Panc1 (cell line): Measurements from ENCODE around the gene HTRA2. TPM values are rescaled to one million over a fixed set of nuclear protein-coding genes. Genes with fewer than 3 reads are reported as not detected.

ENCODE experiments used
- ATAC-seq: fragments of 200-7000 bp; cut with Tn5 transposase; 2 replicates; pipeline ENCODE4 v1.9.1; 2020; ENCODE audit warnings: mild to moderate bottlenecking, moderate library complexity
- BruUV-seq: library from RNA; stranded (reverse); fragments of 400-500 nt; replicated peaks from 2 replicates; lab custom pipeline; 2021; lab: Mats Ljungman, UMichigan
- CTCF ChIA-PET: fragments of 300-600 bp; sonication (Branson Sonifier 250); formaldehyde crosslinking; loops from one replicate; lab custom pipeline; 2022; ENCODE audit warnings: antibody characterized with exemption; lab: Charles Lee
- POLR2A ChIA-PET: fragments of 300-600 bp; sonication (Branson Sonifier 250); formaldehyde crosslinking; loops from one replicate; lab custom pipeline; 2022; ENCODE audit warnings: antibody characterized with exemption; lab: Charles Lee
- DNase-seq: peaks from one replicate; pipeline ENCODE4 v3.0.0-alpha.2; 2010; ENCODE audit warnings: low read depth, low spot score
- H3K27ac ChIP-seq: 2 replicates; pipeline ENCODE4 v1.5.1; 2011; ENCODE audit warnings: mild to moderate bottlenecking, low read length, inconsistent platforms
- H3K27me3 ChIP-seq: fragments of 200-500 bp; sonication (Bioruptor generic); 2 replicates; pipeline ENCODE4 v1.6.0; 2014; ENCODE audit warnings: low read length, inconsistent platforms; ENCODE audit not compliant: control insufficient read depth, insufficient read depth
- H3K36me3 ChIP-seq: fragments of 200-500 bp; sonication (Bioruptor generic); 2 replicates; pipeline ENCODE4 v1.5.1; 2014; ENCODE audit warnings: inconsistent platforms, mild to moderate bottlenecking, low read length, moderate library complexity; ENCODE audit not compliant: control insufficient read depth, insufficient read depth
- H3K4me1 ChIP-seq: 2 replicates; pipeline ENCODE4 v1.5.1; 2011; ENCODE audit warnings: inconsistent platforms, mild to moderate bottlenecking, low read length, moderate library complexity; ENCODE audit not compliant: control insufficient read depth, insufficient read depth
- H3K4me3 ChIP-seq, 2 experiments: 2 replicates each; pipeline ENCODE4 v1.5.1; 2011 to 2012; ENCODE audit warnings: low read depth in 2 of 2, low read length in 2 of 2, mild to moderate bottlenecking in 2 of 2, inconsistent platforms in 1 of 2, moderate library complexity in 1 of 2
- H3K9me3 ChIP-seq: fragments of 200-500 bp; sonication (Bioruptor generic); 2 replicates; pipeline ENCODE4 v1.5.1; 2014; ENCODE audit warnings: low read depth, mild to moderate bottlenecking, inconsistent platforms, low read length, moderate library complexity; ENCODE audit not compliant: control insufficient read depth, insufficient read depth
- POLR2AphosphoS5 ChIP-seq: IDR thresholded peaks from 2 replicates; pipeline ENCODE4 v1.6.1; 2012; ENCODE audit warnings: mild to moderate bottlenecking, low read depth, low read length, moderate library complexity
- SIN3A ChIP-seq: IDR thresholded peaks from 2 replicates; pipeline ENCODE4 v1.6.1; 2012; ENCODE audit warnings: low read depth, mild to moderate bottlenecking, low read length, moderate library complexity, borderline replicate concordance; ENCODE audit not compliant: insufficient read depth
- TCF7L2 ChIP-seq: IDR thresholded peaks from 2 replicates; pipeline ENCODE4 v1.6.1; 2011; ENCODE audit warnings: mild to moderate bottlenecking, low read depth, low read length, inconsistent platforms
- in situ Hi-C: cut with HindIII; loops from 2 replicates; pipeline ENCODE4 v1.10.0; 2016; ENCODE audit warnings: low sequenced_read_pairs, low pct_unique_long_range_greater_than_20kb
- intact Hi-C: fragments of 100-400 bp; cut with micrococcal nuclease; formaldehyde crosslinking; loops from one replicate; pipeline ENCODE4 v1.10.0; 2022; ENCODE audit not compliant: unreplicated experiment
- total RNA-seq: library from RNA; stranded (reverse); gene quantifications from one replicate; pipeline ENCODE4 v1.2.1, GENCODE V29; 2021; ENCODE audit not compliant: unreplicated experiment
- TF ChIP-seq, protein P1 (sequence below), 2 experiments: IDR thresholded peaks; 2 replicates each; pipeline ENCODE4 v1.6.1; 2011 to 2012; ENCODE audit warnings: low read depth in 2 of 2, control low read depth in 1 of 2, low read length in 1 of 2, mild to moderate bottlenecking in 1 of 2, moderate library complexity in 1 of 2; ENCODE audit not compliant: insufficient read depth in 1 of 2
- TF ChIP-seq, protein P2 (sequence below): fragments of 450-650 bp; IDR thresholded peaks from 2 replicates; pipeline ENCODE4 v1.5.1; 2017; ENCODE audit warnings: mild to moderate bottlenecking

Gene HTRA2
- total RNA-seq, 1 experiment from 2014 or later: 21.2 TPM

GRCh38 chr2:74581463-74581862 lies 51.7 kb downstream of the HTRA2 start:
- Histone ChIP-seq H3K27me3 (no peaks in the 10 kb centered on the region), H3K9me3 (no peaks in the 10 kb centered on the region), H3K4me3 (no peak overlapping the region), H3K4me1 (no peaks in the 10 kb centered on the region), H3K27ac (no peak overlapping the region), H3K36me3 (no peaks in the 10 kb centered on the region)
- no peak for DNase-seq
- no peak for ATAC-seq
- BruUV-seq: no TSS peak
- TF ChIP-seq POLR2AphosphoS5 (no peak), TCF7L2 (no peak), SIN3A (no peak)
- TF ChIP-seq, protein P1, sequence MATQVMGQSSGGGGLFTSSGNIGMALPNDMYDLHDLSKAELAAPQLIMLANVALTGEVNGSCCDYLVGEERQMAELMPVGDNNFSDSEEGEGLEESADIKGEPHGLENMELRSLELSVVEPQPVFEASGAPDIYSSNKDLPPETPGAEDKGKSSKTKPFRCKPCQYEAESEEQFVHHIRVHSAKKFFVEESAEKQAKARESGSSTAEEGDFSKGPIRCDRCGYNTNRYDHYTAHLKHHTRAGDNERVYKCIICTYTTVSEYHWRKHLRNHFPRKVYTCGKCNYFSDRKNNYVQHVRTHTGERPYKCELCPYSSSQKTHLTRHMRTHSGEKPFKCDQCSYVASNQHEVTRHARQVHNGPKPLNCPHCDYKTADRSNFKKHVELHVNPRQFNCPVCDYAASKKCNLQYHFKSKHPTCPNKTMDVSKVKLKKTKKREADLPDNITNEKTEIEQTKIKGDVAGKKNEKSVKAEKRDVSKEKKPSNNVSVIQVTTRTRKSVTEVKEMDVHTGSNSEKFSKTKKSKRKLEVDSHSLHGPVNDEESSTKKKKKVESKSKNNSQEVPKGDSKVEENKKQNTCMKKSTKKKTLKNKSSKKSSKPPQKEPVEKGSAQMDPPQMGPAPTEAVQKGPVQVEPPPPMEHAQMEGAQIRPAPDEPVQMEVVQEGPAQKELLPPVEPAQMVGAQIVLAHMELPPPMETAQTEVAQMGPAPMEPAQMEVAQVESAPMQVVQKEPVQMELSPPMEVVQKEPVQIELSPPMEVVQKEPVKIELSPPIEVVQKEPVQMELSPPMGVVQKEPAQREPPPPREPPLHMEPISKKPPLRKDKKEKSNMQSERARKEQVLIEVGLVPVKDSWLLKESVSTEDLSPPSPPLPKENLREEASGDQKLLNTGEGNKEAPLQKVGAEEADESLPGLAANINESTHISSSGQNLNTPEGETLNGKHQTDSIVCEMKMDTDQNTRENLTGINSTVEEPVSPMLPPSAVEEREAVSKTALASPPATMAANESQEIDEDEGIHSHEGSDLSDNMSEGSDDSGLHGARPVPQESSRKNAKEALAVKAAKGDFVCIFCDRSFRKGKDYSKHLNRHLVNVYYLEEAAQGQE (IDR thresholded peaks at IDR 0.05; ENCODE audit: insufficient read depth in 1 of 2, low read depth in 2 of 2, low read length in 1 of 2): no peak
- TF ChIP-seq, protein P2, sequence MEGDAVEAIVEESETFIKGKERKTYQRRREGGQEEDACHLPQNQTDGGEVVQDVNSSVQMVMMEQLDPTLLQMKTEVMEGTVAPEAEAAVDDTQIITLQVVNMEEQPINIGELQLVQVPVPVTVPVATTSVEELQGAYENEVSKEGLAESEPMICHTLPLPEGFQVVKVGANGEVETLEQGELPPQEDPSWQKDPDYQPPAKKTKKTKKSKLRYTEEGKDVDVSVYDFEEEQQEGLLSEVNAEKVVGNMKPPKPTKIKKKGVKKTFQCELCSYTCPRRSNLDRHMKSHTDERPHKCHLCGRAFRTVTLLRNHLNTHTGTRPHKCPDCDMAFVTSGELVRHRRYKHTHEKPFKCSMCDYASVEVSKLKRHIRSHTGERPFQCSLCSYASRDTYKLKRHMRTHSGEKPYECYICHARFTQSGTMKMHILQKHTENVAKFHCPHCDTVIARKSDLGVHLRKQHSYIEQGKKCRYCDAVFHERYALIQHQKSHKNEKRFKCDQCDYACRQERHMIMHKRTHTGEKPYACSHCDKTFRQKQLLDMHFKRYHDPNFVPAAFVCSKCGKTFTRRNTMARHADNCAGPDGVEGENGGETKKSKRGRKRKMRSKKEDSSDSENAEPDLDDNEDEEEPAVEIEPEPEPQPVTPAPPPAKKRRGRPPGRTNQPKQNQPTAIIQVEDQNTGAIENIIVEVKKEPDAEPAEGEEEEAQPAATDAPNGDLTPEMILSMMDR: no peak
- intact Hi-C loops (loop anchor here (10.0 kb wide), 1 partner anchor 77 kb away; the partner anchor contains the start of gene PCGF1), in situ Hi-C loops (no loop called here)
- POLR2A ChIA-PET: interaction anchor here (0.6 kb wide), 1 partner anchor 65 kb away, joined by 3 read pairs; no protein-coding TSS in a partner anchor
- CTCF ChIA-PET: no interaction called here

- in situ Hi-C loops: no loop called here
- TF ChIP-seq, protein P1 (IDR thresholded peaks at IDR 0.05; ENCODE audit: insufficient read depth in 1 of 2, low read depth in 2 of 2, low read length in 1 of 2): no peak
- TF ChIP-seq POLR2AphosphoS5 (no peak), TCF7L2 (no peak), SIN3A (no peak)
- TF ChIP-seq, protein P2: no peak
Observed at GRCh38 chr2:74582184-74582583, 52.5 kb downstream of the HTRA2 start.

More at GRCh38 chr2:74582184-74582583, 52.5 kb downstream of the HTRA2 start:
- no peaks in the 10 kb centered on the region for H3K27me3 ChIP-seq
- ChIA-PET CTCF (interaction anchor here (0.6 kb wide), 1 partner anchor 11 kb away, joined by 6 read pairs; no protein-coding TSS in a partner anchor), POLR2A (no interaction called here)
- ATAC-seq (no peak), DNase-seq (no peak)
- H3K36me3 ChIP-seq: no peaks in the 10 kb centered on the region
- no peak overlapping the region for H3K27ac ChIP-seq
- H3K9me3 ChIP-seq: no peaks in the 10 kb centered on the region
- intact Hi-C loops: loop anchor here (10.0 kb wide), 1 partner anchor 77 kb away; the partner anchor contains the start of gene PCGF1
- BruUV-seq: no TSS peak
- H3K4me1 ChIP-seq: no peaks in the 10 kb centered on the region
- no peak overlapping the region for H3K4me3 ChIP-seq
